Cerebellar nuclear complex (tissue), 1 donor: ENCODE results near the gene FAM174B.

Source experiments
- DNase-seq, 2 experiments: peaks; one replicate each; lab custom pipeline; 2025; lab: John Stamatoyannopoulos, UW

FAM174B gene

DNA sequence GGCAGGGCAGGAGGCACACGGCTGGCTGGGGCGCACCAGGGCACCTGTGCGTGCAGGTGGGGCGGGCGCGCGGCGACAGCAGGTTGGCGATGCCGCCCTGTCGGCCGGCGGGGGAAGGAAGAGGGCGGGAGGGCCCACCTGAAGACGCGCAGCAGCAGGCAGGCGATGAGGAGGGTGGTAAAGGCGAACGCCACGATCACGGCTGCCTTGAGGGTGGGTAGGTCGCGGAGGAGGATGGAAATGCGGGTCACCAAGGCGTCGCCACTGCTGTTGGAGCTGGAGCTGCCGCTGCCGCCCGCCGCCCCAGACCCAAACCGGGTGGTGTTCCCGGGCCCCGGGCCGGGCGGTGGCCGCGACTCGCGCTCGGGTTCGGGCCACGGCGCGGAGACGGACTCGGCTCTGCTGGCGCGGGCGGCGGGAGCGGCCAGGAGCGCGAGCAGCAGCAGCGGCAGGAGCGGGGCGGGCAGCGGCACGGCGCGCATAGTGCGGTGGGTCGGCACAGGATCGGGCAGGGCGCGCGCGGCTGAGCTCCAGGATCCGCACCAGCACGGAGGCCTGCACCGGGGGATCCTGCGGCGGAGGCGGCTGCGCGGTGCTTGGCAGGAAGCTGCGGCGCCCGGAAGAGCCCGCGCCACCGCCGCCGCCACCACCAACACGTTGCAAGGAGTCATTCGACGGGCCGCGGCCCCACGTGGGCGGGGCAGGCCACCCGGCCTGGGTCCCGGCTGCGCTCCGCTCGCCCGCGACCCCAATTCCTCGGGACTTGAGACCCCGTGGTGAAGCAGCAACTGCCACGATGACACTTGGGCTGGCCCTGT lies at the start of gene FAM174B:
FAM174B (minus strand) TSS at position 598 of the 818 bp plus-strand sequence.
- DNase-seq, result no peak

- DNase-seq, result no peak
Measured at GRCh38 chr15:92696096-92696495, 40.5 kb upstream of the FAM174B start.

GRCh38 chr15:92693691-92694331 lies 38.2 kb upstream of the FAM174B start:
- DNase-seq, result no peak

DNA sequence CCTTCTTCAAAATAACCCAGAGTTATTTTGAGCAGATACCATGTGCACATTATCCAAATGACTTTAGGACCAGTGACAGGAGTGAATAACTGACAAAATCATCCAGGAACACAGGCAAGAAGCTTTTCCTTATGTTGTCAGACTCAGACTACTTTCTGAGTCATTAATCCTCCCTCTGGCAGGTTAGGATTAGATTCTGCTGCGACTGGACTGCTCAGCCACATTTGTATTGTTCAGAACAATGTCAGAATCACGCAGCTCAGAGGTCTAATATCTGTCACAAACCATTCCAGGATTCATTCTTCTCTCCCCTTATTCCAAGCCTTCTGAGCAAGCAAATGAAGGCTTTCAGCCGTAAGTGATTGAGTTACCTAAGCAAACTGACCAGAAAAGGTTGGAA lies 34.8 kb upstream of the FAM174B start:
- DNase-seq, result no peak

- DNase-seq, result no peak
Measured at GRCh38 chr15:92687746-92688145, 32.2 kb upstream of the FAM174B start.

DNA sequence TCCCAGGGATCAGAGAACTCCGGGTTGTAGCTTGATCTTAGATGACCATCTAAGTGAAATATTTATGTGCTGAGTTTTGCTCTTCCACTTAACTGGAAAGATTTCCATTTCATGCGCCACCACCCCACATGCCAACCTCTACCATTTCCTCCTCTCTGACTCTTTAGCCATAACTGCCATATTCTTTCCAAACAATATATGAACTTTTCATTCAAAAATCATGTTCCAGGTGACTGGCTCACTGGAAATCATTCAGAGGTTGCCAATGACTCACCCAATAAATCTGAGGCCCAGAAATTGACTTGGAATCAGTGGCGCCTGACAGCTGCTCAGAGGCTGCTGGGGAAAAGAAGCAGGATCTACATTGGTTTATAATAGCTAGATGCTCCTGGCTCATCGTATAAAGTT lies 31.6 kb upstream of the FAM174B start:
- DNase-seq, result no peak

DNA sequence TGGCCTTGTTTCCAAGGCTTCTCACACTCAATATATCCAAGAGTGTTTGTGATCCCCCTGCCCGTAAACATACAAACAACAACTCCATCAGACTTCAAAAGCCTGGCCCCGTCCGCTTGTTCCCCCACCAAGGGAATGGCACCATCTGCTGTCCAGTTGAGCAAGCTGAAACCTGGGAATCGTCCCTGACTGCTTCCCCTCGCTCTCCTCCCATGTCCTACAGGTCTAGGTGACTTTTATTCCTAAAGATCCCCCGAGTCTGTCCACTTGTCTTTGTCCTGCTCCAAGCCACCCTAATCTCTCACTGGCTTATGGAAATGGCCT lies 27.9 kb upstream of the FAM174B start:
- DNase-seq, result no peak

- no peak for DNase-seq
Measured at GRCh38 chr15:92682741-92683510, 27.4 kb upstream of the FAM174B start.

DNA sequence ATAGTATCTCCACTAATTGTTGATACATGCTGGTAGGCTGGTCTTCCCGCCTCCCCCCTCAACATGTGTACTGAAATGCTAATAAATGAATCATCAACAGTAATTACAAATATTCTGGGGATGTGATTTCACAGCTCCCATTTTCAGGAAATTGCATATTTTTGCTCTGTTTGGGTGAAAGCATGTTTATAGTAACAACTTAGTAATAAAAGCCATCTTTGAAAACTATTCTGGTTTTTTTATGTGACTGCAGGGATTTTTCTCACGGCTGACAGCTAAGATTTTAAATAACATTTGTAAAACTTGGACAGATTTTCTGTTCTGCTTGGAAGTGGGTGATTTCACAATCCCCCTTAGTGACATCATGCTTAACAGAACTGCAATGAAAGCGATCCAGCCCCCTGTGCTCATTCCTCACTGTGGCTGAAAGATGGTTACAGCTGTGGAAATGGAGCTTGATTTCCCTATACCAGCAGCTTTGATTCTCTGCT lies 25.6 kb upstream of the FAM174B start:
- no peak for DNase-seq

- no peak for DNase-seq
Measured at GRCh38 chr15:92677999-92678398, 22.4 kb upstream of the FAM174B start.

GRCh38 chr15:92676561-92676960 lies 21.0 kb upstream of the FAM174B start:
- no peak for DNase-seq

DNA sequence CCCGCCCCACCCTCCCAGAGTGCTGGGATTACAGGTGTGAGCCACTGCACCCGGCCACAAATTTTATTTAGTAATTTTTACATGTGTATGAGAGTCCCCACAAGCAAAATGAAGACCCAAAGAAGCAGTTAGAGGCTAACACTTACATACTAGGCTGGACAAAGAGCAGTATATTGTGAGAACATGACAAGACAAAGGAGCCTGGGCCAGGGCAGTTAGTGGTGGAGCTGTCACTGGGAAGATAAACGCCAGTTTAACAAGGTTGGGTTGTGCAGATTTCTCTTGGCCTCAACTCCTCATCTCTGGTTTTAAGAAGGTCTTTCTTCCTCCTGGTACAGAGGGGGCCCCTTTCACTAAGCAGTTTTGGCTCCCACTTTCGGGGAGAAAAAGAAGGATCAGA lies 19.9 kb upstream of the FAM174B start:
- no peak for DNase-seq

- no peak for DNase-seq
Measured at GRCh38 chr15:92674347-92674746, 18.8 kb upstream of the FAM174B start.

GRCh38 chr15:92672102-92672501 lies 16.5 kb upstream of the FAM174B start:
- no peak for DNase-seq

GRCh38 chr15:92671406-92671805 lies 15.8 kb upstream of the FAM174B start:
- no peak for DNase-seq

GRCh38 chr15:92670621-92671020 lies 15.0 kb upstream of the FAM174B start:
- DNase-seq, result no peak

GRCh38 chr15:92669432-92669831 lies 13.9 kb upstream of the FAM174B start:
- no peak for DNase-seq

DNA sequence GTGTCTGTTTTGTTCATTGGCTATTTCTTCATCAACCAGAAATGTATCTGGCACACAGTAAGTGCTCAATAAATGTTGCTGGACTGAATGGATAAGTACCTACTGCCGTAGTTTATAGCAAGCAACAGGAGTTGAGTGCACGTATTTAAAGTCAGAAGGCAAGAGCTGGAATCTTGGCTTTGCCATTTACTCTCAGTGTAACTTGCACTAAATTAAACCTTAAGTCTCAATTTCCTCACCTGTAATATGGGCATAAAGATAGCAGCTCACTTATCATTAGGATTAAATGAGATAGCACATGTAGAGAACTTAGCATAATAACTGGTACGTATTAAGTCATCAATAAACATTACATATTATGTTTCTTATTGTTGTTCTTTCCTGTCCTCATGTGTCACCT lies 13.0 kb upstream of the FAM174B start:
- DNase-seq, result no peak

DNA sequence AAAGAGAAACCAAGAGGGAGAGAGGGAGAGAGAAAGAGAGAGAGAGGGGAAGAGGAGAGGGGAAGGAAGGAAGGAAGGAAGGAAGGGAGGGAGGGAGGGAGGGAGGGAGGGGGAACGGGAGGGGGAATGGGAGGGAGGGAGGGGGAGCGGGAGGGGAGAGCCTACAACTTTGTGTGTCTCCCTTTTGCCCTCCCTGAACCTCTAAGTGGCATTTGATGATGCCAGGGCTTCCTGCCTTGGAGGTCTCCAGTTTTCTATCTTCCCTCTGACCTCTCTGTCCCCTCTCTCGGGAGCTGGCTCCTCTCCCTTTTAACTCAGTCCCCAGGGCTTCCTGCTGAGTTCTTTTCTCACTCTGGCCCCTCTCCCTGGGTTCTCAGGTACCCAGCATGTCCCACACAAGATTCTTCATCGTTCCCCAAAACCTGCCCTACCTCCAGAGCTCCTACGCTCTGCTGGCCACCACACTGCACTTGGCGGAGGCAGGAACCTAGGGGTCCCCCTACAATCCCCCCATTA lies 12.5 kb upstream of the FAM174B start:
- no peak for DNase-seq

DNA sequence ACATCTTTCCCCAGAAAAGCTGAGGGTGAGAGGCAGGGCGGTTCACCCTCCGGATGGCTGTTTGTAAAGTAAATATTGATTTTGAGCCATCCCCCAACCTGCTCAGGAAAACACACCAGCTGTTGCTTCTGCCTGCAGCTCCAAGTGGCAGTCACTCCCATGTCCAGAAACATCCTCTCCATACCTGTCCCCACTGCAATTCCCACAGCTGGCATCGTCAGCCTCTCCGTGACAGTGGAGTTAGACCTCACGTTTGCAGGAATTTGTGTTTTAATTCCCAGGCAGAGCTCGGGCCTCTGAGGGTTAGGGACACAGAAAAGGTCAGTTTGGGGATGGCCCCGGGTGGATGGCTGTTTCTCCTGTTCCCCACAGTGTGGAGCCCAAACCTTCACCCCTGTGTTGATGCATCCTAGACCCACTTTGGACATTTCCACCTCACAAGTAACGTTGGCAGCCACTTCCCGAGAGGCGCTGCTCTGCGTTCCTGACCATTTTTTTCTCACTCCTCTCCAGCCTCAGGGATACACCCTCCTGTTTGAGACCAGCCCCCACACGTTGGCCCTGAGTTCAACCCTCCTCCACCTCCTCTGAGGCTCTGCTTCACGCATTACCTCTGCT lies 11.8 kb upstream of the FAM174B start:
- no peak for DNase-seq

GRCh38 chr15:92666780-92667179 lies 11.2 kb upstream of the FAM174B start:
- DNase-seq, result no peak

DNA sequence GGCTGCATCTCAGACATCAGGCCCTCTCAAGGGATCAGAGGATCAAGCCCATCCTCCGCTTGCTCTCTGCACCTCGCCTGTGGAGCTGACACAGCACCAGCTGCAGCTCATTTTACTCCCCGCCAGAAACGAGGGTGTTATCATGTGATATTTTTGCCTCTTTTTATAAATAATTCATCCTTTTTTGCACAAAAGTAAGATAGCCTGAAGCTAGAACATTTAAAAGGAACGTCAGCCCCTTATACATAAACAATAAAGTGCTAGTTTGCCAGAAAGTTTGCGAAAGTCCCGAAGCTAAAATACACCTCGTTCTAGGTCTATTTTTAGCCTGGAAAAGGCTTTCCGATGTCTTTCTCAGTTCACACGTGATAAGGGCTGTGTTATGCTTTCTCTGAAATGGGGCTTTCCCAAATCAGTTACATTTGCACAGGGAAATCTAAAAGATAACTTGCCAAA lies 9.6 kb upstream of the FAM174B start:
- no peak for DNase-seq
